ENCODE data around the gene PCNX1. TPM values are rescaled to one million over a fixed set of nuclear protein-coding genes. Genes with fewer than 3 reads are reported as not detected.

PCNX1 gene
- total and polyA plus RNA-seq, 2 of the 4 experiments (the other 2 are of a cell fraction) = 15.0 to 43.7 TPM

DNA sequence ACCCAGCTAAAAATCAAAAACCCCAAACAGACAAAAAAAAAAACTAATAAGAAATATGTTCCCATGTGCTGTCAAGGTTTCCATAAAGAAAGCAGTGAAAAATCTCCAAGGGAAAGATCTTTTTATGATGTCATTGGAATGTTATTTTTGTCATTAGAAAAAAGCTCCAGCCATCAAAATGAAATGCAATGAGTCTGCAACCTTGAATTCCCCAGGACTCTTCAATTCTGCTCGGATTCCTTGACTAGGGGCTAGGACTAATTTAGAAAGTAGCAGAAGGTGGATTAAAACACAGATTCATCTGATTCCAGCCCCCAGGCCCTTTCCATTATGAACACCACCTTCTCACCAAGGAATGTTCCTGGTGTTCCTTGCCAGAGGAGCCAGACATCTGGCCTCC lies 6.0 kb upstream of the PCNX1 start:
- H2BK120ac ChIP-seq (ENCODE audit: low read depth, low read length) = peak overlapping the region; percentile 62
- peak overlapping the region in 1 of 2 experiments; percentile 55; a peak in 1 of 4 replicates for H4K8ac ChIP-seq (ENCODE audit: low read depth in 2 of 2, low read length in 2 of 2)
- peak overlapping the region; percentile 8 for H2AK9ac ChIP-seq (replicated peaks; ENCODE audit: low read depth, low read length, poor library complexity)
- no peak overlapping the region for H3K4me3 ChIP-seq (ENCODE audit: insufficient read depth, low read depth, low read length)
- H3K36me3 ChIP-seq (ENCODE audit: control insufficient read depth, insufficient read depth, low read length) = no peaks in the 10 kb centered on the region
- peak overlapping the region; percentile 44 for H2BK20ac ChIP-seq (ENCODE audit: low read depth, low read length)
- WGBS, 2 experiments (ENCODE audit: extremely low coverage in 2 of 2, insufficient read length in 1 of 2) = no CpG with 5 or more reads among the region's 1 CpG
- H3K27me3 ChIP-seq (ENCODE audit: control insufficient read depth, insufficient read depth, low read length) = no peaks in the 10 kb centered on the region
- H3K4ac ChIP-seq (ENCODE audit: low read depth, low read length) = peak overlapping the region; percentile 71; the same call in 1 of the 2 replicates
- no peaks in the 10 kb centered on the region for H3K9me3 ChIP-seq (ENCODE audit: control insufficient read depth, insufficient read depth, low read length)
- BruUV-seq (replicated peaks) = no TSS peak
- peak overlapping the region; percentile 19; the same call in 1 of the 2 replicates for H4K5ac ChIP-seq (ENCODE audit: low read depth, low read length)
- H2AK5ac ChIP-seq (ENCODE audit: low read depth, low read length) = peak overlapping the region; percentile 59; the same call in 1 of the 2 replicates
- no peaks in the 10 kb centered on the region for H4K20me1 ChIP-seq (ENCODE audit: insufficient read depth, low read length)
- H2BK5ac ChIP-seq (ENCODE audit: low read depth, low read length, poor library complexity, severe bottlenecking) = peak overlapping the region; percentile 45
- H2AFZ ChIP-seq (replicated peaks; ENCODE audit: low read length, poor library complexity) = peak overlapping the region; percentile 48
- peaks cover 23% of the 10 kb centered on the region for H3K4me1 ChIP-seq (ENCODE audit: control insufficient read depth, insufficient read depth, low read length)
- DNase-seq (peak; percentile 66), ATAC-seq (ENCODE audit: low read depth) (no peak; the same call in 1 of the 2 replicates)
- no peak overlapping the region for H3K9ac ChIP-seq (ENCODE audit: low read depth, low read length)
- peaks cover 17% of the 10 kb centered on the region for H3K9me1 ChIP-seq (ENCODE audit: insufficient read depth, low read length)
- in situ Hi-C loops (cut with MboI; ENCODE audit: low sequenced_read_pairs) (no loop called here), intact Hi-C loops (cut with micrococcal nuclease) (no loop called here), dilution Hi-C loops (cut with HindIII; ENCODE audit: low sequenced_read_pairs, unreplicated experiment) (no loop called here)
- H3K14ac ChIP-seq (replicated peaks; ENCODE audit: low read depth, low read length) = peak overlapping the region; percentile 10
- H3K79me1 ChIP-seq (ENCODE audit: low read depth in 1 of 2, low read length in 2 of 2) = peaks cover 0 to 8% of the 10 kb centered on the region in 2 experiments; a peak in 1 of 4 replicates
- 0 out of 2 replicates have a peak overlapping the region, but pooled peaks have one; percentile 5 for H3K23ac ChIP-seq (ENCODE audit: low read depth, low read length)
- H3K4me2 ChIP-seq (ENCODE audit: low read depth, low read length) = no peak overlapping the region
- no peak overlapping the region for H3K56ac ChIP-seq (ENCODE audit: extremely low read depth, insufficient read depth, low read length)
- peak overlapping the region; percentile 88 for H3K18ac ChIP-seq (ENCODE audit: low read depth, low read length)
- POLR2A ChIA-PET (ENCODE audit: unreplicated experiment) = interaction anchor here (0.7 kb wide), 1 partner anchor 110 kb away, joined by 4 read pairs; no protein-coding TSS in a partner anchor
- peak overlapping the region; percentile 20; the same call in 1 of the 2 replicates for H3K27ac ChIP-seq (ENCODE audit: insufficient read depth, low read length)
- CTCF ChIA-PET = interaction anchor here (0.7 to 1.1 kb wide), 2 partner anchors 11 to 52 kb away, joined by 4 to 7 read pairs; no protein-coding TSS in a partner anchor
- H2BK15ac ChIP-seq (ENCODE audit: low read depth, low read length) = peak overlapping the region; percentile 77; the same call in 1 of the 3 replicates
- no peak for TF ChIP-seq SMC3 (IDR thresholded peaks at IDR 0.05; ENCODE audit: low read depth, low read length)
- TF ChIP-seq, protein P1, sequence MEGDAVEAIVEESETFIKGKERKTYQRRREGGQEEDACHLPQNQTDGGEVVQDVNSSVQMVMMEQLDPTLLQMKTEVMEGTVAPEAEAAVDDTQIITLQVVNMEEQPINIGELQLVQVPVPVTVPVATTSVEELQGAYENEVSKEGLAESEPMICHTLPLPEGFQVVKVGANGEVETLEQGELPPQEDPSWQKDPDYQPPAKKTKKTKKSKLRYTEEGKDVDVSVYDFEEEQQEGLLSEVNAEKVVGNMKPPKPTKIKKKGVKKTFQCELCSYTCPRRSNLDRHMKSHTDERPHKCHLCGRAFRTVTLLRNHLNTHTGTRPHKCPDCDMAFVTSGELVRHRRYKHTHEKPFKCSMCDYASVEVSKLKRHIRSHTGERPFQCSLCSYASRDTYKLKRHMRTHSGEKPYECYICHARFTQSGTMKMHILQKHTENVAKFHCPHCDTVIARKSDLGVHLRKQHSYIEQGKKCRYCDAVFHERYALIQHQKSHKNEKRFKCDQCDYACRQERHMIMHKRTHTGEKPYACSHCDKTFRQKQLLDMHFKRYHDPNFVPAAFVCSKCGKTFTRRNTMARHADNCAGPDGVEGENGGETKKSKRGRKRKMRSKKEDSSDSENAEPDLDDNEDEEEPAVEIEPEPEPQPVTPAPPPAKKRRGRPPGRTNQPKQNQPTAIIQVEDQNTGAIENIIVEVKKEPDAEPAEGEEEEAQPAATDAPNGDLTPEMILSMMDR (conservative IDR thresholded peaks at IDR 0.05; ENCODE audit: low read depth, low read length) = no peak
- peak; percentile 14; the same call in 1 of the 2 replicates for TF ChIP-seq MAFK (IDR thresholded peaks at IDR 0.05; ENCODE audit: low read depth, low read length)
- TF ChIP-seq CHD1 (IDR thresholded peaks at IDR 0.05; ENCODE audit: low read depth, low read length) = no peak
- peak; percentile 5; the same call in 1 of the 2 replicates for TF ChIP-seq CEBPB (IDR thresholded peaks at IDR 0.05; ENCODE audit: low read depth, low read length)
- no peak for TF ChIP-seq RFX5 (IDR thresholded peaks at IDR 0.05; ENCODE audit: low read depth, low read length)
- TF ChIP-seq FOS (IDR thresholded peaks at IDR 0.05; ENCODE audit: low read depth, low read length) = no peak
- no peak for TF ChIP-seq BHLHE40 (IDR thresholded peaks at IDR 0.05; ENCODE audit: low read depth, low read length)
- peak overlapping the region; percentile 5; the same call in 1 of the 2 replicates for H4K91ac ChIP-seq (ENCODE audit: insufficient read depth, low read depth, low read length)
